Bone marrow (tissue), 2 donors: ENCODE results near the gene GPR63.

ENCODE experiments used
- DNase-seq, 2 donors: peaks; one replicate each; lab custom pipeline; 2025; lab: John Stamatoyannopoulos, UW

Gene GPR63

DNA sequence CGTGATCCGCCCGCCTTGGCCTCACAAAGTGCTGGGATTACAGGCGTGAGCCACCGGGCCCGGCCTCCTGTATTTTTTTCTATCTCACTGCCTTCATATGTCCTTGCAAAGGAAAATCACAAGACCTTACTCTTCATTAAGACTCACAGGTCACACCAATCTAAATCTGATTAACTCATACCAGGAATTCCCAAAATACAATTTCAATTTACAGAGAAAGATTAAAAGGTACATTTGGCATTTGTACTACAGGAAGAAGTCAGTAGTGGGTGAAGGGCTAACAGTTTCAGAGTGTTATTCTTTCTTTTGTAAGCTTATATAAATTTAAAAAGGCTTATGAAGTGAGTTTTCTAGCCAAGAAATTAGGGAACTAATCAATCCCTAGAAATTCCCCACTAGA, 87.4 kb downstream of the GPR63 start:
- no peak for DNase-seq
